ENCODE data around the gene CALCOCO2. TPM values are rescaled to one million over a fixed set of nuclear protein-coding genes. Genes with fewer than 3 reads are reported as not detected.
"Not testable (repeated sequence)": the region's sequence is repeated elsewhere in the genome, so short reads cannot be mapped to it uniquely, and the experiment has no call there.

The CALCOCO2 gene
- total RNA-seq, 1 donor from 2014 or later: 92.6 TPM

- no peak overlapping the region for H3K4me3 Mint-ChIP-seq (ENCODE audit: low read depth)
- no peak for DNase-seq (ENCODE audit: low spot score, unreplicated experiment)
- no peaks in the 10 kb centered on the region for H3K9me3 Mint-ChIP-seq (ENCODE audit: low read depth)
- no peaks in the 10 kb centered on the region for H3K27me3 Mint-ChIP-seq
- peaks cover 56% of the 10 kb centered on the region for H3K4me1 Mint-ChIP-seq (ENCODE audit: low read depth)
- H3K36me3 Mint-ChIP-seq (ENCODE audit: insufficient read depth): peaks cover 3% of the 10 kb centered on the region
- no peak for TF ChIP-seq CTCF (IDR thresholded peaks at IDR 0.05; ENCODE audit: unreplicated experiment)
- peak overlapping the region; percentile 94 for H3K27ac Mint-ChIP-seq
These were observed 40.3 kb downstream of the CALCOCO2 start for GRCh38 chr17:48871035-48871550.

- peak overlapping the region; percentile 94 for H3K27ac Mint-ChIP-seq
- TF ChIP-seq CTCF (IDR thresholded peaks at IDR 0.05; ENCODE audit: unreplicated experiment): no peak
- DNase-seq (ENCODE audit: low spot score, unreplicated experiment): peak; percentile 74
These were observed 40.9 kb downstream of the CALCOCO2 start for GRCh38 chr17:48871551-48872351.

GRCh38 chr17:48872409-48872808 is 41.6 kb downstream of the CALCOCO2 start:
- H3K27ac Mint-ChIP-seq: peak overlapping the region; percentile 94
- H3K36me3 Mint-ChIP-seq (ENCODE audit: insufficient read depth): not testable (repeated sequence)

More at GRCh38 chr17:48871551-48872351, 40.9 kb downstream of the CALCOCO2 start:
- no peaks in the 10 kb centered on the region for H3K9me3 Mint-ChIP-seq (ENCODE audit: low read depth)
- no peaks in the 10 kb centered on the region for H3K27me3 Mint-ChIP-seq
- peaks cover 56% of the 10 kb centered on the region for H3K4me1 Mint-ChIP-seq (ENCODE audit: low read depth)
- peak overlapping the region; percentile 23 for H3K4me3 Mint-ChIP-seq (ENCODE audit: low read depth)
- H3K36me3 Mint-ChIP-seq (ENCODE audit: insufficient read depth): no peaks in the 10 kb centered on the region

GRCh38 chr17:48873209-48873608 is 42.4 kb downstream of the CALCOCO2 start:
- TF ChIP-seq CTCF (IDR thresholded peaks at IDR 0.05; ENCODE audit: unreplicated experiment): no peak
- Mint-ChIP-seq H3K27me3 (no peaks in the 10 kb centered on the region), H3K4me3 (ENCODE audit: low read depth) (no peak overlapping the region), H3K4me1 (ENCODE audit: low read depth) (peaks cover 56% of the 10 kb centered on the region), H3K27ac (peak overlapping the region; percentile 95), H3K36me3 (ENCODE audit: insufficient read depth) (no peaks in the 10 kb centered on the region), H3K9me3 (ENCODE audit: low read depth) (no peaks in the 10 kb centered on the region)
- DNase-seq (ENCODE audit: low spot score, unreplicated experiment): no peak

More at GRCh38 chr17:48872409-48872808, 41.6 kb downstream of the CALCOCO2 start:
- not testable (repeated sequence) for H3K27me3 Mint-ChIP-seq; DNase-seq (ENCODE audit: low spot score, unreplicated experiment); H3K9me3 Mint-ChIP-seq (ENCODE audit: low read depth)
- H3K4me3 Mint-ChIP-seq (ENCODE audit: low read depth): peak overlapping the region; percentile 17
- peaks cover 56% of the 10 kb centered on the region for H3K4me1 Mint-ChIP-seq (ENCODE audit: low read depth)

GRCh38 chr17:48873696-48874443 is 43.0 kb downstream of the CALCOCO2 start:
- Mint-ChIP-seq H3K9me3 (ENCODE audit: low read depth) (no peaks in the 10 kb centered on the region), H3K27me3 (no peaks in the 10 kb centered on the region), H3K27ac (peak overlapping the region; percentile 95), H3K4me3 (ENCODE audit: low read depth) (peak overlapping the region; percentile 44), H3K36me3 (ENCODE audit: insufficient read depth) (no peaks in the 10 kb centered on the region), H3K4me1 (ENCODE audit: low read depth) (peaks cover 52% of the 10 kb centered on the region)
- no peak for DNase-seq (ENCODE audit: low spot score, unreplicated experiment)
- no peak for TF ChIP-seq CTCF (IDR thresholded peaks at IDR 0.05; ENCODE audit: unreplicated experiment)

All from progenitor cell of endocrine pancreas (in vitro differentiated cells).